Right lobe of liver (tissue), 4 donors: ENCODE data around the gene CES2.

Source experiments
- CTCF ChIP-seq, 4 donors: fragments of 200-600 bp in 3 of 4; fragments of 450-650 bp in 1 of 4; IDR thresholded peaks; one replicate each; pipeline versions ENCODE4 v1.5.1 to v1.8.0; 2016 to 2022; ENCODE audit warnings: antibody characterized with exemption in 4 of 4, mild to moderate bottlenecking in 2 of 4
- POLR2A ChIP-seq: fragments of 450-650 bp; IDR thresholded peaks from one replicate; pipeline ENCODE4 v1.6.1; 2017; ENCODE audit warnings: antibody characterized with exemption, mild to moderate bottlenecking
- donor health status: DM: no; HTN: no; CAD: no.
- donor health status: DM: no; HTN: no; CAD: no.
- donor health status: DM: no; HTN: yes; CAD: no.

- TF ChIP-seq CTCF (IDR thresholded peaks at IDR 0.05) (peak; percentile 55 to 74 (median 69)), POLR2A (no peak)
These were observed 25.9 kb downstream of the CES2 start, which contains the start of gene CES3 for GRCh38 chr16:66961065-66961744.
